OCI-LY1 (cell line): ENCODE measurements around the gene OR10G2.

Source experiments
- EZH2 ChIP-seq: fragments of 200-600 bp; sonication (generic), shearing (Covaris generic); IDR thresholded peaks from 2 replicates; pipeline ENCODE4 v1.8.0; 2017; ENCODE audit warnings: borderline replicate concordance, mixed run types, mild to moderate bottlenecking, antibody characterized with exemption, low read length, moderate library complexity, mixed read lengths
- TF ChIP-seq, protein P1 (sequence below): fragments of 200-600 bp; sonication (generic), shearing (Covaris generic); IDR thresholded peaks from 2 replicates; pipeline ENCODE4 v1.5.1; 2017; ENCODE audit warnings: mild to moderate bottlenecking, antibody characterized with exemption, low read length, moderate library complexity, mixed read lengths

DNA sequence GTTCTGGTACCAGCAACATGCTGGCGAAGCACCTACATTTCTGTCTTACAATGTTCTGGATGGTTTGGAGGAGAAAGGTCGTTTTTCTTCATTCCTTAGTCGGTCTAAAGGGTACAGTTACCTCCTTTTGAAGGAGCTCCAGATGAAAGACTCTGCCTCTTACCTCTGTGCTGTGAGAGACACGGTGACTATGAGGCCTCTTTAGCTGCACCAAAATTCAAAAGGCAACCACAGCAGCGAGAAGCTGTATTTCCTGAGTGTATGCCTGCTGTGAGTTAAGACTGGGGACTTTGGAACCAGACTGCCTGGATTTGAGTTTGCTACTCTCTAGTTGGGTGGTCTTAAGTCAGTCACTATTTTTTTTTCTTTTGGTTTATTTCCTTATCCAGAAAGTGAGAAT lies 8.7 kb upstream of the OR10G2 start:
- no peak for TF ChIP-seq EZH2
- TF ChIP-seq, protein P1, sequence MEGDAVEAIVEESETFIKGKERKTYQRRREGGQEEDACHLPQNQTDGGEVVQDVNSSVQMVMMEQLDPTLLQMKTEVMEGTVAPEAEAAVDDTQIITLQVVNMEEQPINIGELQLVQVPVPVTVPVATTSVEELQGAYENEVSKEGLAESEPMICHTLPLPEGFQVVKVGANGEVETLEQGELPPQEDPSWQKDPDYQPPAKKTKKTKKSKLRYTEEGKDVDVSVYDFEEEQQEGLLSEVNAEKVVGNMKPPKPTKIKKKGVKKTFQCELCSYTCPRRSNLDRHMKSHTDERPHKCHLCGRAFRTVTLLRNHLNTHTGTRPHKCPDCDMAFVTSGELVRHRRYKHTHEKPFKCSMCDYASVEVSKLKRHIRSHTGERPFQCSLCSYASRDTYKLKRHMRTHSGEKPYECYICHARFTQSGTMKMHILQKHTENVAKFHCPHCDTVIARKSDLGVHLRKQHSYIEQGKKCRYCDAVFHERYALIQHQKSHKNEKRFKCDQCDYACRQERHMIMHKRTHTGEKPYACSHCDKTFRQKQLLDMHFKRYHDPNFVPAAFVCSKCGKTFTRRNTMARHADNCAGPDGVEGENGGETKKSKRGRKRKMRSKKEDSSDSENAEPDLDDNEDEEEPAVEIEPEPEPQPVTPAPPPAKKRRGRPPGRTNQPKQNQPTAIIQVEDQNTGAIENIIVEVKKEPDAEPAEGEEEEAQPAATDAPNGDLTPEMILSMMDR, result no peak
